Panc1 (cell line): ENCODE measurements around the gene CHRNB1. TPM values are rescaled to one million over a fixed set of nuclear protein-coding genes. Genes with fewer than 3 reads are reported as not detected.
"Not testable (repeated sequence)": the region's sequence is repeated elsewhere in the genome, so short reads cannot be mapped to it uniquely, and the experiment has no call there.

ENCODE experiments used
- ATAC-seq: fragments of 200-7000 bp; cut with Tn5 transposase; 2 replicates; pipeline ENCODE4 v1.9.1; 2020; ENCODE audit warnings: mild to moderate bottlenecking, moderate library complexity
- BruUV-seq: library from RNA; stranded (reverse); fragments of 400-500 nt; replicated peaks from 2 replicates; lab custom pipeline; 2021; lab: Mats Ljungman, UMichigan
- CTCF ChIA-PET: fragments of 300-600 bp; sonication (Branson Sonifier 250); formaldehyde crosslinking; loops from one replicate; lab custom pipeline; 2022; ENCODE audit warnings: antibody characterized with exemption; lab: Charles Lee
- POLR2A ChIA-PET: fragments of 300-600 bp; sonication (Branson Sonifier 250); formaldehyde crosslinking; loops from one replicate; lab custom pipeline; 2022; ENCODE audit warnings: antibody characterized with exemption; lab: Charles Lee
- DNase-seq: peaks from one replicate; pipeline ENCODE4 v3.0.0-alpha.2; 2010; ENCODE audit warnings: low read depth, low spot score
- H3K27ac ChIP-seq: 2 replicates; pipeline ENCODE4 v1.5.1; 2011; ENCODE audit warnings: mild to moderate bottlenecking, low read length, inconsistent platforms
- H3K27me3 ChIP-seq: fragments of 200-500 bp; sonication (Bioruptor generic); 2 replicates; pipeline ENCODE4 v1.6.0; 2014; ENCODE audit warnings: low read length, inconsistent platforms; ENCODE audit not compliant: control insufficient read depth, insufficient read depth
- H3K36me3 ChIP-seq: fragments of 200-500 bp; sonication (Bioruptor generic); 2 replicates; pipeline ENCODE4 v1.5.1; 2014; ENCODE audit warnings: inconsistent platforms, mild to moderate bottlenecking, low read length, moderate library complexity; ENCODE audit not compliant: control insufficient read depth, insufficient read depth
- H3K4me1 ChIP-seq: 2 replicates; pipeline ENCODE4 v1.5.1; 2011; ENCODE audit warnings: inconsistent platforms, mild to moderate bottlenecking, low read length, moderate library complexity; ENCODE audit not compliant: control insufficient read depth, insufficient read depth
- H3K4me3 ChIP-seq, 2 experiments: 2 replicates each; pipeline ENCODE4 v1.5.1; 2011 to 2012; ENCODE audit warnings: low read depth in 2 of 2, low read length in 2 of 2, mild to moderate bottlenecking in 2 of 2, inconsistent platforms in 1 of 2, moderate library complexity in 1 of 2
- H3K9me3 ChIP-seq: fragments of 200-500 bp; sonication (Bioruptor generic); 2 replicates; pipeline ENCODE4 v1.5.1; 2014; ENCODE audit warnings: low read depth, mild to moderate bottlenecking, inconsistent platforms, low read length, moderate library complexity; ENCODE audit not compliant: control insufficient read depth, insufficient read depth
- POLR2AphosphoS5 ChIP-seq: IDR thresholded peaks from 2 replicates; pipeline ENCODE4 v1.6.1; 2012; ENCODE audit warnings: mild to moderate bottlenecking, low read depth, low read length, moderate library complexity
- SIN3A ChIP-seq: IDR thresholded peaks from 2 replicates; pipeline ENCODE4 v1.6.1; 2012; ENCODE audit warnings: low read depth, mild to moderate bottlenecking, low read length, moderate library complexity, borderline replicate concordance; ENCODE audit not compliant: insufficient read depth
- TCF7L2 ChIP-seq: IDR thresholded peaks from 2 replicates; pipeline ENCODE4 v1.6.1; 2011; ENCODE audit warnings: mild to moderate bottlenecking, low read depth, low read length, inconsistent platforms
- in situ Hi-C: cut with HindIII; loops from 2 replicates; pipeline ENCODE4 v1.10.0; 2016; ENCODE audit warnings: low sequenced_read_pairs, low pct_unique_long_range_greater_than_20kb
- intact Hi-C: fragments of 100-400 bp; cut with micrococcal nuclease; formaldehyde crosslinking; loops from one replicate; pipeline ENCODE4 v1.10.0; 2022; ENCODE audit not compliant: unreplicated experiment
- total RNA-seq: library from RNA; stranded (reverse); gene quantifications from one replicate; pipeline ENCODE4 v1.2.1, GENCODE V29; 2021; ENCODE audit not compliant: unreplicated experiment
- TF ChIP-seq, protein P1 (sequence below), 2 experiments: IDR thresholded peaks; 2 replicates each; pipeline ENCODE4 v1.6.1; 2011 to 2012; ENCODE audit warnings: low read depth in 2 of 2, control low read depth in 1 of 2, low read length in 1 of 2, mild to moderate bottlenecking in 1 of 2, moderate library complexity in 1 of 2; ENCODE audit not compliant: insufficient read depth in 1 of 2
- TF ChIP-seq, protein P2 (sequence below): fragments of 450-650 bp; IDR thresholded peaks from 2 replicates; pipeline ENCODE4 v1.5.1; 2017; ENCODE audit warnings: mild to moderate bottlenecking

Gene CHRNB1
- total RNA-seq, 1 experiment from 2014 or later = 14.3 TPM

DNA sequence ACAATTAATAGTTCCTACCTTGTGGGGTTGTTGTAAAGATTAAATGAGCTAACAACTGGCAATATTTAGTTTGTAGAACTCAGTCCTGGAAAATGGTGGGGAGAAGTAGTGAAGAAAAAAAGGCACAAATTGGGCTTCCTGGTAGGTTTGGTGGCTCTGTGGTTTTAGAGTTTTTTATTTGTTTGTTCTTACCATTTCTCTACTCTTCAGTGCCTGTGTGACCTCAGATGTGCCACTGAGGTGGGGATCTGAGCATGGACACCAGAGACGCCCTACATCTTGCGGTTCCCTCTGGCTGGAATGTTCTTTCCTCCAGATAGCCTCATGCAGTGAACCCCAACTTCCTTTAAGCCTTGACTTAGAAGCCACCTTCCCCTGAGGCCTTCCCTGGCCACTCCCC is 26.9 kb downstream of the CHRNB1 start:
- BruUV-seq = TSS peak; percentile 60
- ChIA-PET POLR2A (no interaction called here), CTCF (no interaction called here)
- Histone ChIP-seq H3K27me3 (no peaks in the 10 kb centered on the region), H3K4me1 (peaks cover 28% of the 10 kb centered on the region), H3K27ac (peak overlapping the region; percentile 8; the same call in 1 of the 2 replicates), H3K9me3 (no peaks in the 10 kb centered on the region), H3K36me3 (no peaks in the 10 kb centered on the region), H3K4me3 (no peak overlapping the region)
- intact Hi-C loops = no loop called here
- DNase-seq (no peak), ATAC-seq (no peak)
- TF ChIP-seq POLR2AphosphoS5 = no peak
- TF ChIP-seq, protein P1, sequence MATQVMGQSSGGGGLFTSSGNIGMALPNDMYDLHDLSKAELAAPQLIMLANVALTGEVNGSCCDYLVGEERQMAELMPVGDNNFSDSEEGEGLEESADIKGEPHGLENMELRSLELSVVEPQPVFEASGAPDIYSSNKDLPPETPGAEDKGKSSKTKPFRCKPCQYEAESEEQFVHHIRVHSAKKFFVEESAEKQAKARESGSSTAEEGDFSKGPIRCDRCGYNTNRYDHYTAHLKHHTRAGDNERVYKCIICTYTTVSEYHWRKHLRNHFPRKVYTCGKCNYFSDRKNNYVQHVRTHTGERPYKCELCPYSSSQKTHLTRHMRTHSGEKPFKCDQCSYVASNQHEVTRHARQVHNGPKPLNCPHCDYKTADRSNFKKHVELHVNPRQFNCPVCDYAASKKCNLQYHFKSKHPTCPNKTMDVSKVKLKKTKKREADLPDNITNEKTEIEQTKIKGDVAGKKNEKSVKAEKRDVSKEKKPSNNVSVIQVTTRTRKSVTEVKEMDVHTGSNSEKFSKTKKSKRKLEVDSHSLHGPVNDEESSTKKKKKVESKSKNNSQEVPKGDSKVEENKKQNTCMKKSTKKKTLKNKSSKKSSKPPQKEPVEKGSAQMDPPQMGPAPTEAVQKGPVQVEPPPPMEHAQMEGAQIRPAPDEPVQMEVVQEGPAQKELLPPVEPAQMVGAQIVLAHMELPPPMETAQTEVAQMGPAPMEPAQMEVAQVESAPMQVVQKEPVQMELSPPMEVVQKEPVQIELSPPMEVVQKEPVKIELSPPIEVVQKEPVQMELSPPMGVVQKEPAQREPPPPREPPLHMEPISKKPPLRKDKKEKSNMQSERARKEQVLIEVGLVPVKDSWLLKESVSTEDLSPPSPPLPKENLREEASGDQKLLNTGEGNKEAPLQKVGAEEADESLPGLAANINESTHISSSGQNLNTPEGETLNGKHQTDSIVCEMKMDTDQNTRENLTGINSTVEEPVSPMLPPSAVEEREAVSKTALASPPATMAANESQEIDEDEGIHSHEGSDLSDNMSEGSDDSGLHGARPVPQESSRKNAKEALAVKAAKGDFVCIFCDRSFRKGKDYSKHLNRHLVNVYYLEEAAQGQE (IDR thresholded peaks at IDR 0.05; ENCODE audit: insufficient read depth in 1 of 2, low read depth in 2 of 2, low read length in 1 of 2) = no peak
- TF ChIP-seq, protein P2, sequence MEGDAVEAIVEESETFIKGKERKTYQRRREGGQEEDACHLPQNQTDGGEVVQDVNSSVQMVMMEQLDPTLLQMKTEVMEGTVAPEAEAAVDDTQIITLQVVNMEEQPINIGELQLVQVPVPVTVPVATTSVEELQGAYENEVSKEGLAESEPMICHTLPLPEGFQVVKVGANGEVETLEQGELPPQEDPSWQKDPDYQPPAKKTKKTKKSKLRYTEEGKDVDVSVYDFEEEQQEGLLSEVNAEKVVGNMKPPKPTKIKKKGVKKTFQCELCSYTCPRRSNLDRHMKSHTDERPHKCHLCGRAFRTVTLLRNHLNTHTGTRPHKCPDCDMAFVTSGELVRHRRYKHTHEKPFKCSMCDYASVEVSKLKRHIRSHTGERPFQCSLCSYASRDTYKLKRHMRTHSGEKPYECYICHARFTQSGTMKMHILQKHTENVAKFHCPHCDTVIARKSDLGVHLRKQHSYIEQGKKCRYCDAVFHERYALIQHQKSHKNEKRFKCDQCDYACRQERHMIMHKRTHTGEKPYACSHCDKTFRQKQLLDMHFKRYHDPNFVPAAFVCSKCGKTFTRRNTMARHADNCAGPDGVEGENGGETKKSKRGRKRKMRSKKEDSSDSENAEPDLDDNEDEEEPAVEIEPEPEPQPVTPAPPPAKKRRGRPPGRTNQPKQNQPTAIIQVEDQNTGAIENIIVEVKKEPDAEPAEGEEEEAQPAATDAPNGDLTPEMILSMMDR = no peak
- TF ChIP-seq TCF7L2 = no peak
- TF ChIP-seq SIN3A = no peak
- in situ Hi-C loops = no loop called here

DNA sequence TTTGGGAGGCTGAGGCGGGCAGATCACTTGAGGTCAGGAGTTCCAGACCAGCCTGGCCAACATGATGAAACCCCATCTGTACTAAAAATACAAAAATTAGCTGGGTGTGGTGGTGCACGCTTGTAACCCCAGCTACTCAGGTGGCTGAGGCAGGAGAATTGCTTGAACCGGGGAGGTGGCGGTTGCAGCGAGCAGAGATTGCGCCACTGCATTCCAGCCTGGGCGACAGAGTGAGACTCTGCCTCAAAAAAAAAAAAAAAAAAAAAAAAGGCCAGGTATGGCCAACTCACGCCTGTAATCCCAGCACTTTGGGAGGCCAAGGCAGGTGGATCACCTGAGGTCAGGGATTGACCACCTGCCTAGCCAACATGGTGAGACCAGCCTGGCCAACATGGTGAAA is 29.9 kb downstream of the CHRNB1 start:
- H3K36me3 ChIP-seq, BruUV-seq, ATAC-seq, H3K4me3 ChIP-seq, H3K9me3 ChIP-seq, DNase-seq, in situ Hi-C loops, CTCF ChIA-PET, intact Hi-C loops, H3K27me3 ChIP-seq, H3K27ac ChIP-seq, POLR2A ChIA-PET: not testable (repeated sequence)
- H3K4me1 ChIP-seq = peaks cover 25% of the 10 kb centered on the region

DNA sequence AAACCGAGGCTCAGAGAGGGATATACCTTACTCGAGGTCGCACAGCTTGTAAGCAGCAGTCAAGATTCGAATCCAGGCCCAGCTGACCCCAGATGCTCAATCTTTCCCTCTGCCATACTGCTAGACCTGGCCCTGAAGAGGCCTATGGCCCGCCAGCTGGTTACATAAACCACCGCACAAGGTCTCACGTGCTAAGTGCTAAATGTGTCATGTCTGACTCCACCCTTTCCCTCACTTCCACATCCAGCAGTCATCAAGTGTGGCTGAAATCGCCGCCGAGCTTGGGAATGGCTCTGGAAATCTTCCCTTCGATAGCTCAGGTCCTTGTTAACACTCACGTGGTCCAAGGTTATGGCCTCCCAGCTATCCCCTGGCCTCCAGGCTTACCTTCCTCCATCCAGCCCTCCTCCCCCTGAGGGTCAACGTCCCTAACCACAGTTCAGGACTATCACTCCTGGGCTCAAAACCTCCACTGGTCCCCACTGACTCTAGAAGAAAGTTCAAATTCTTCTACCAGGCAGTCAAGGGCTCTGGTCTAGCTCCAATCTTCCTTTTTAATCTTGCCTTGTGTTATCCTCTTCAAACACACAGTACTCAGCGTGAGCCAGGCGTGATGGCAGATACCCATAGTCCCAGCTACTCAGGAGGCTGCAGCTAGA is 31.0 kb downstream of the CHRNB1 start:
- no peaks in the 10 kb centered on the region for H3K27me3 ChIP-seq
- TF ChIP-seq SIN3A (no peak), POLR2AphosphoS5 (no peak), TCF7L2 (no peak)
- TF ChIP-seq, protein P2 = no peak
- TF ChIP-seq, protein P1 (IDR thresholded peaks at IDR 0.05; ENCODE audit: insufficient read depth in 1 of 2, low read depth in 2 of 2, low read length in 1 of 2) = no peak
- in situ Hi-C loops = no loop called here
- DNase-seq (no peak), ATAC-seq (no peak)
- ChIA-PET CTCF (interaction anchor here (0.6 kb wide), 1 partner anchor 108 kb away, joined by 4 read pairs; no protein-coding TSS in a partner anchor), POLR2A (interaction anchor here (0.5 to 0.6 kb wide), 2 partner anchors 81 to 103 kb away, joined by 3 to 6 read pairs; no protein-coding TSS in a partner anchor)
- intact Hi-C loops = no loop called here
- BruUV-seq = no TSS peak
- H3K4me1 ChIP-seq = peaks cover 31% of the 10 kb centered on the region
- peak overlapping the region; percentile 54 for H3K27ac ChIP-seq
- no peaks in the 10 kb centered on the region for H3K9me3 ChIP-seq
- H3K4me3 ChIP-seq = no peak overlapping the region
- H3K36me3 ChIP-seq = no peaks in the 10 kb centered on the region
